Effector CD4-positive, alpha-beta T cell (primary cell): ENCODE results near the gene CDNF.
"Not testable (repeated sequence)": the region's sequence is repeated elsewhere in the genome, so short reads cannot be mapped to it uniquely, and the experiment has no call there.

Source experiments
- DNase-seq: peaks from one replicate; pipeline ENCODE4 v3.0.0-alpha.2; 2020

The CDNF gene

DNA sequence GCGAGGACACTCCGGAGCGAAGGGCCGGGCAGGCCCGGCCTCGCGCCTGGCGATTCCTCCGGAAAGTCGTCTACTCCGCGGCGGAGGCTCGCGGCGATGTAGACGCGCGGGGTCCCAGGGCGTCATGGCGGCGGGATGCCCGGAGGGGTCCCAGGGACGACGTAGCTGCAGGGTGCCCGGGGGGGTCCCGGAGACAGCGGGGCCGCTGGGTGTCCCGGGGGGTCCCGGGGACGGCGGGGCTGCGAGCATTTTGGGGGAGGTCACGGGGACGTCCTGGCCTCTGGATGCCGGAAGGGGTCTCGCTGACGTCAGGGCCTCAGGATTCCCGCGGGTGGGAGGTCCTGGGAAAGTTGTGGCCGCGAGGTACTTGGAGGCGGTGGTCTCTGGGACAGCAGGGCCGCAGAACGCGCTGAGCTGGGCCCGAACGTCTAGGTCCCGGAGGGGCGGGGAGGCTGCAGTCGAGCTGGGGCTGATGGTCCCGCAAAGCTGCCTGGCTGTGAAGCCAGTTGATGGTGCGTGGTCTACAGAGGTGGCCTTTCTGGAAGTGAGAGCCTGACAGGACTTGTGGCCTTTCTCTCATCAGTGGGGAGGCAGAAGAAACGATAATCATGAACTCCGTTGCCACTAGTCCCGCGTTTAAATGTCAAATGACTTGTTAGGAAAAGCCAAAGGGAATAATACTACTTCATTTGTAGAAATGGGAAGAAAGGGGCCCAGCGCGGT, 906 bp upstream of the CDNF start:
- DNase-seq = peak; percentile 14

GRCh38 chr10:14837003-14837756, 657 bp downstream of the CDNF start:
- no peak for DNase-seq

DNA sequence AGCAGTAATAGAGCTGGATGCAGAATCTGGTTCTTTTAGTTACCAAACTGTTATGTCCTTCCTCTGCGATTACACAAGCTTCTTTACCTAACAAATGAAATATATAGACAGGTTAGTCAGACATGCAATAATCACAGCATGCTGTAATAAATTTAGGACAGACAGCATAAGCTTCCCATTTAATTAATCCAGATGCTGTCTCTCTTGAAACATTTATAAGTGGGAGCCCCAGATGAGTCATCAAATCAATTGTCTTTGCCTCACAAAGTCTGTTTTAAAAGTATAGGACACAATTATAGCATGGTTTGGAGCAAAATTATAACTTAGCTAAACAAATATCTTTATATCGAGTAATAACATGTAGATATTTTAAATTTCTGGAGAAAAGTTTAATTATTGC, 1.6 kb downstream of the CDNF start:
- no peak for DNase-seq

GRCh38 chr10:14833106-14833505, 4.7 kb downstream of the CDNF start:
- no peak for DNase-seq

DNA sequence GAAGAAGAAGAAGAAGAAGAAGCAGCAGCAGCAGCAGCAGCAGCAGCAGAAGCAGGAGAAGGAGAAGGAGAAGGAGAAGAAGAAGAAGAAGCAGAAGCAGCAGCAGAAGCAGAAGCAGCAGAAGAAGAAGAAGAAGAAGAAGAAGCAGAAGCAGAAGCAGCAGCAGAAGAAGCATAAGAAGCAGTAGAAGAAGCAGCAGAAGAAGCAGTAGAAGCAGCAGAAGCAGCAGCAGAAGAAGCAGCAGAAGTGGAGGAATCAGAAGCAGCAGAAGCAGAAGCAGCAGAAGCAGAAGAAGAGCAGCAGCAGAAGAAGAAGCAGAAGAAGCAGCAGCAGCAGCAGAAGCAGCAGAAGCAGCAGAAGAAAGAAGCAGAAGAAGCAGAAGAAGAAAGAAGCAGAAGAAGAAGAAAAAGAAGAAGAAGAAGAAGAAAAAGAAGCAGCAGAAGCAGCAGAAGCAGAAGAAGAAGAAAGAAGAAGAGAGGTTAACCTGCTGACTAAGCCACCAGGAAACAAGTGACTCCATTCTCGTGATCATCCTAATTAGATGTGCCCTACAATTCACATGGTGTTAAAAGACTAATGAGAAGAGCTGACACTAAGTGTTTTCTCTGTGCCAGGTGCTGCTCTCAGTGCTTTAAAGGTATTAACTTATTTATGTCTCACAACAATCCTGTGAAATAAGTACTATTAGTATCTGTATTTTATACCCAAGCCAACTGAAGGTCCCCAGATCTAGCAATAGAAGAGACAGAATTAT, 11.6 kb downstream of the CDNF start:
- no peak for DNase-seq

GRCh38 chr10:14823966-14824365, 13.9 kb downstream of the CDNF start:
- DNase-seq = no peak

DNA sequence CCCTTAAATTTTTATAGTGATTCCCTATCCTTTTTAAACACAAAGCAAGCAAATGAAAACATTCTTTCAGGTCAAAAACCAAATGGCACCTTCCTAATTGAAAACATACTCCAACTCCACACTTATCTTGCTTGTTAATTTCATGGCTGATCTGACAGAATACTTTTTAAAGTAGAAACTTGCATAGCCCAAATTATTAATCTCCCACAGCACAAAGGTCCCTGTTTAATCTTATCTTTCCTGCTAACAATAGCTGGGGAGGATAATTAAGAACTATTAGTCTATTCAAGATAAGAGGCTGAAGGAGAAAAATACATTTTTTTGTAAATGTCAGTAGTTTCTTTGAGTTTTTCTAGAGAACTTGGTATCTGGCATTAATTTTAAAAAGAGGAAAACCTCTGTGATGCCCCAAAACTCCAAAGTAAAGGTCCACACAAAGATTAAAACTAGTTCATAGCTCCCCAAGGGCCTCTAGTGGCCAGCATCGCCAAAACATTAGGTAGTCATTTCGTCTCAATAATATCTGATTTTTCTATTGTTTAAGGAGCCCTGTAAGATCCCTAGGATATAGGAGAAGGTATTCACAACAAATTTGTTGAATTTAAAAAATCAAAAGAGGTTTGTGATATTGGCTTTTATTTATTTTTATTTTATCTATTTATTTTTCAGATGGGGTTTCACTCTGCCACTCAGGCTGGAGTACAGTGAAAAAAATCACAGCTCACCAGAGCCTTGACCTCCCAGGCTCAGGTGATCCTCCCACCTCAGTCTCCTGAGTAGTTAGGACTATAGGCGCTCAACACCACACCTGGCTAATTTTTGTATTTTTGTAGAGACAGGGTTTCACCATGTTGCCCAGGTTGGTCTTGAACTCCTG, 14.7 kb downstream of the CDNF start:
- DNase-seq = peak; percentile 12

DNA sequence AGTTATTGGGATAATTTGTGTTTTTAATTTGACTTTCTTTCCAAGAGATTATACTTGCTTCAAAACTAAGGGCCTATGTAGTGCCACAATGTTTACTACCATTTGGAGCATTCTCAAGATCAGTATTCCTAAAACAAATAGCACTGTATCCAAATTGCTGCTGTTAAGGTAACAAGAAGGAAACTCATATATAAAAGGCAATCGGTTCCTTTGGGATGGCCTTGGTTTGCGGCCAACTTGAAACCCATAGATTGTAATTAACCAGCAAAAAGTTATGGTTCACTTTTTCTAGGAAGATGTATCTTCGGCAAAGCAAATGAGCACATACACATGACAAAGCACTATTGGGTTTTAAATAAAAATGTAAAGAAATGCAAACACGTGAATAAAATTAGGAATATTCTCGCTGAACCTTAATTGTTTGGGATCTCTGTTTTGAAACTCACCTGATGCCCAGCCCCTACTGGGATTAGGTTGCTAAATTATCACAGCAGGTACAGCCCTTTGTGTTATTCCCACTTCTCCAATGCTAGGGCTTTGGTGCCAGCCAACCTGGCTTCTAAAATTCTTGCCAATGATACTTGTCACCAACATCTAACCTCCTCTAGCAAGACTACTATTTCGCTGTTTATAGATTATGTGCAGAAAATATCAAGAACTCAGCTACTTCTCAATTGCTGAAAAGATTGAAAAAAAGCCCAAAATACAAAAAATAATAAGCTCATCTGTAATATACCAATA, 16.0 kb downstream of the CDNF start:
- no peak for DNase-seq

GRCh38 chr10:14820775-14821154, 17.1 kb downstream of the CDNF start:
- no peak for DNase-seq

GRCh38 chr10:14820010-14820774, 17.6 kb downstream of the CDNF start:
- no peak for DNase-seq

DNA sequence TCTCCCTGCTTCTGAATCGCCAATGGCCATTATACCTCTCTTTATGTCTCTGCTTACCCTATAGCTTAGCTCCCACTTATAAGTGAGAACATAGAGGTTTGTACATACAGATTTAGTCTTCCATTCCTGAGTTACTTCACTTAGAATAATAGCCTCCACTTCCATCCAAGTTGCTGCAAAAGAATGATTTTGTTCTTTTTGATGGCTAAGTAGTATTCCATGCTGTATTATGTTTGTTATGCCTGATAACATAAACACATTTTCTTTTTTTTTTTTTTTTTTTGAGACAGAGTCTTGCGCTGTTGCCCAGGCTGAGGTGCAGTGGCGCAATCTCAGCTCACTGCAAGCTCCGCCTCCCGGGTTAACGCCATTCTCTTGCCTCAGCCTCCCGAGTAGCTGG, 21.1 kb downstream of the CDNF start:
- not testable (repeated sequence) for DNase-seq

DNA sequence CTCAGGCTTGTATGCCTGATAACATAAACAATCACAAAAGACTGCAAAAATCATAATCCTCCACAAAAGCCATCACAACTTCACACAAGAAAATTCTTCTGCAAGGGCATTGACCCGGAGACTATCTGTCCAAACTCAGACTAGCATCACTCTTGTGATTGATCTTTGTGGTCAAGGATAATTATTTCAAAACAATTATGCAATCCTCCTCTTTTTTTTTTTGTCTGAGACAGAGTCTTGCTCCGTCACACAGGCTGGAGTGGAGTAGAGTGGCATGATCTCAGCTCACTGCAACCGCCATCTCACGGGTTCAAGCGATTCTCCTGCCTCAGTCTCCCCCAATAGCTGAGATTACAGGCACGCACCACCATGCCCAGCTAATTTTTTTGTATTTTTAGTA, 22.2 kb downstream of the CDNF start:
- no peak for DNase-seq

DNA sequence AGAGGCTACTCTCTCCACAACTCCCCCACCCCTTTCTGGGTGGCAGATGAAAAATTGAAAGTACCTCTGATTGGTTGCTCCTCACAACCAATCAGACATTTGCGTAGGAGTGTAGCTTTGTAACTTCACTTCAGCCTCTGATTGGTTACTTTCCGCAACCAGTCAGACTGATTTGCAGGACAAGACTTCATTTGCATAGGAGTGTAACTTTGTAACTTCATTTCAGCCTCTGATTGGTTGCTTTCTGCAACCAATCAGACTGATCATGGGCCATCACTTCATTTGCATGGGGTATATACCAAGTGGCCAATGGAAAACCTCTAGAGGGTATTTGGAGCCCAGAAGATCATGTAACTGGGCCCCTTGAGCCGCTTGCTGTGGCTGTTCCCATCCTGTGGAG, 25.6 kb downstream of the CDNF start:
- DNase-seq = no peak

DNA sequence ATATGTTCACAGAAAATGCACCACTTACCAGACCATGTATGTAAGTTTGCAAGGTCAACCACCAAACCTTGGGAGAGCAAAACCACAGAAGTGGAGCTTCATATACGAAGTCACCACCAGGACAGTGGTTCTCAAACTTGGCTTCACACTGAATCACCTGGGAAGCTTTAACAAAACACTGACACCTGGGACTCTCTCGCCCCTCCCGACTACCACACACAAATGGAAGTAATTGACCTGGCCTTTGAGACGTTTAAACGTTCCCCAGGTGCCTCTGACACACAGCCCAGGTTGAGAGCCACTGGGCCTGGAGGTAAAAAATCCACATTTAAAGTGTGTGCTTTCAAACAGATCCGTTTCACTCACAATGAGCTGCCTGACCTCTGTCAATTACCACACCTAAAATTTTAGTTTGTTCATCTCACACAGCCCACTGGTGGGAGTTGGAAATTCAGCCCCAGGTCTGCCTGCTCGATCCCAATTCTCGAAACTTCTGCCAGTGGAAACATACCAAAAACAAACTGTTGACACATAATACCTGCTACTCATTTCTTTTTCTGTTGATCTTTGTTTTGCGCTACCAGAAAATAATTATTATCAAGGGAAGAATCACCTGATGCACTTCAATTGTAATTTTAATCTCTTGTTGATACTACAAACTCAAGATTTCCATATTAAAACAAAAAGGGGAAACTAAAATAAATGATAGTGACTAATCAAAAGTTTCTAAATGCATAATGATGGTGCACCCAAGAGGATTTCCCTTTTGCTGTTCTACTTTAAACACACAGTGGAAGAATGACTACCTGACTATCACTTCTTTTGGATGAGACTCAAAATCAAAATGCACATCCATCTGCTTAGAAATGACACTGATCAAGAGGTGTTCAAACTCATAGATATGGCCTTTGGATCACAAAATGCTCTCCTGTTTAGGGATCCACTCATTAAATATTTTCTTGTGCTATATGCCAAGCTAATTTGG, 26.6 kb downstream of the CDNF start:
- no peak for DNase-seq

DNA sequence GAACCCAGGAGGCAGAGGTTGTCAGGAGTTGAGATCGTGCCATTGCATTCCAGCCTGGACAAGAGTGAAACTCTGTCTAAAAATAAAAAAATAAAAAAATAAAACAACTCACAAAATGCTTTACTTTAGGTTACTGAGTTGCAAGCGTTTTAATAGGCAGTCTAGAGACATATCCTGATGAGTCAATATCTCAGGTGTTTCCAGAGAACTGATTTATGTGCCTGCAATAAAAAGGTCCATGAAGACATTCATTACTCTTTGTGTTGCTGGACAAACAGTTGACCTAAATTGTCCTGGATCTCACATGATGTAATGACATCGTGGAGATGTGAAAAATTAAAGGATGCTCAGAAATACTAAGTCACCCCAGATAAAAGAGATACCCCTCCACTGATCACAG, 31.5 kb downstream of the CDNF start:
- no peak for DNase-seq

DNA sequence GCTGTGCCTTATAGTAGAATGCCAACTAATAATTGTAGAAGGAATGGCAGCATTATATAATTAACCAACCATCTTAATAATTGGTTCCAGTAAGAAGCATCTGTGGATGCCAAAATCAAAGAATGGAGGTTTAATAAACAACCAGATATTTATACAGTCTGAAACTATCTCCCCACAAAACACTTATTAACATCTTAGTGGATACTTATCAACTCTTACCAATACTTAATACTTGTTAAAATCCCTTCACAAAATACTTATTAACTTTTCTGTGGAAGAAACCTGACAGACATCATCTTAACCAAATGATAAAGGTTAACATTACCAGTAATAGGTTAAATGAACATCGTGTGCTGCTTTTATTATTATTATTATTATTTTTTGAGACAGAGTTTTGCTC, 34.0 kb downstream of the CDNF start:
- DNase-seq = no peak

GRCh38 chr10:14801723-14802122, 36.1 kb downstream of the CDNF start:
- DNase-seq = no peak

DNA sequence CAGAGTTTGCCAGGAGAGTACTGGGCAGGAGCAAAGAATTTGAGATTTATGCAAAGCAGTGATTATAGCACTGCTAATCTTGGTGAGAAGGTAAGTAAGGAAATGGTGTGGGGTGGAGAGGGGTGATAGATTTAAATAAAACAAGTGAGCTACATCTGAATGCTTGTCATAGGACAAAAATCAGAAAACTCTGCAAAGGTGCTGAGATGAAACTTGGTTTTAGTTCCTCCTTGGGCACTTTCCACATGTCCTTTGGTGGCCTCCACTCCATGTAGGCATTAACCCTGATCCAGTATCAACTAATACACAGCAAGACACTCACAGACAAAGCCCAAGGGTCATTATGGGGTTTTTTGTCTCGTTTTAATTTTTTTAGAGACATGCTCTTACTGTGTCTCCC, 37.4 kb downstream of the CDNF start:
- DNase-seq = no peak

DNA sequence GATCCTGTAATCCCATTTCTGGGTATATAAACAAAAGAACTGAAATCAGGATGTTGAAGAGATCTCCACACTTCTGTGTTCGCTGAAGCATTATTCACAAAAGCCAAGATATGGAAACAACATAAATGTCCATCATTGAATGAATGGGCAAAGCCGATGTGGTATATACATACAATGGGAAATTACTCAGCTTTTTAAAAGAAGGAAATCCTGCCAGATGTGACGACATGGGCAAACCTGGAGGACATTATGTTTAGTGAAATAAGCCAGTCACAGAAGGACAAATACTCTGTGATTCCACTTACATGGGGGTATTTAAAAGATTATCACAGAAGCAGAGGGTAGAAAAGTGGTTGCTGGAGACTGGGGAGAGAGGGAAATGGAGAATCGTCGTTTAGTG, 39.2 kb downstream of the CDNF start:
- DNase-seq = no peak

DNA sequence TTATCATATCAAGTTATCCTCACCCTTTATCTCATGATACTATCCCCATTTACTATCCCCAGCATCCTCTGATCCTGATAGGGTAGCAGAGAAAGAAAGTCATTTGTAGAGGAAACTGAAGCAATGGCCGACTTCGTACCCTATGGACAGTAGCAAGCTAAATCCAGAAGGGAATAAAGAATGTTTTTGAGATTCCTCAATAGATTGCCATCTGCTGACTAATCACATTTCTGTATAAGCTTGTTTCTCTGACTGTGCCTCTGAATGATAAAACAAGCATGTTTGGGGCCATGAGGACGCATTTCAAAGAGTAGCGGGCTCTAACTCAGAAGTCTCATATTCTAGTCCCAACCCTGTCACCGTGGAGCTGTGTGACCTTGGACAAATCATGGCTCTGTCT, 49.9 kb downstream of the CDNF start:
- no peak for DNase-seq
